Epithelial cell of alveolus of lung (primary cell): ENCODE measurements around the gene FPGT. TPM values are rescaled to one million over a fixed set of nuclear protein-coding genes. Genes with fewer than 3 reads are reported as not detected.

Source experiments
- total RNA-seq: library from RNA; depleted of rRNA; stranded (reverse); fragments of >200 nt; gene quantifications from 2 replicates; pipeline ENCODE4 v1.2.1, GENCODE V29; 2015

FPGT gene
- 7.5 and 13.0 TPM in 2 replicates for total RNA-seq

GRCh38 chr1:74197657-74198552 lies at the start of gene FPGT, which contains the start of gene LRRIQ3:
Gene FPGT (plus strand): TSS chr1:74198242. CDS start chr1:74198279, 37 bp downstream.
Gene LRRIQ3 (minus strand): TSS chr1:74198176. CDS start chr1:74183684, 14,492 bp downstream.

GRCh38 chr1:74235153-74235552 lies 37.1 kb downstream of the FPGT start, which contains the start of gene TNNI3K:
Gene TNNI3K (plus strand): TSS chr1:74235387. CDS start chr1:74235452, 65 bp downstream.

Other genes starting within 250 kb of the FPGT start
- 0.56 and 0.91 TPM in 2 replicates for gene LRRIQ3, start 66 bp upstream of the FPGT start, total RNA-seq
- gene TNNI3K, start 37.1 kb downstream of the FPGT start, total RNA-seq = not detected in 2 replicates